Eye (tissue), 1 donor: Measurements from ENCODE around the gene GLB1L2.

Experiments used
- DNase-seq: peaks from one replicate; pipeline ENCODE4 v3.0.0-alpha.2; 2015

The GLB1L2 gene

GRCh38 chr11:134370526-134371435 is 39.0 kb downstream of the GLB1L2 start:
- no peak for DNase-seq

GRCh38 chr11:134371436-134372185 is 39.8 kb downstream of the GLB1L2 start:
- no peak for DNase-seq

GRCh38 chr11:134372536-134372935 is 40.7 kb downstream of the GLB1L2 start:
- no peak for DNase-seq

GRCh38 chr11:134372961-134373360 is 41.2 kb downstream of the GLB1L2 start:
- DNase-seq = no peak

- DNase-seq = no peak
Observed at GRCh38 chr11:134373591-134374052, 41.8 kb downstream of the GLB1L2 start.

- DNase-seq = no peak
Observed at GRCh38 chr11:134374171-134374570, 42.4 kb downstream of the GLB1L2 start.

GRCh38 chr11:134374891-134375550 is 43.2 kb downstream of the GLB1L2 start:
- no peak for DNase-seq

GRCh38 chr11:134376150-134376921 is 44.5 kb downstream of the GLB1L2 start:
- DNase-seq = no peak

GRCh38 chr11:134377876-134378275 is 46.1 kb downstream of the GLB1L2 start:
- DNase-seq = no peak

GRCh38 chr11:134379241-134379640 is 47.5 kb downstream of the GLB1L2 start:
- no peak for DNase-seq

GRCh38 chr11:134380229-134380628 is 48.4 kb downstream of the GLB1L2 start:
- DNase-seq = no peak

GRCh38 chr11:134380785-134381184 is 49.0 kb downstream of the GLB1L2 start:
- DNase-seq = no peak

GRCh38 chr11:134382257-134382656 is 50.5 kb downstream of the GLB1L2 start:
- DNase-seq = no peak

GRCh38 chr11:134382830-134383229 is 51.0 kb downstream of the GLB1L2 start:
- no peak for DNase-seq

GRCh38 chr11:134383576-134384221 is 51.9 kb downstream of the GLB1L2 start:
- no peak for DNase-seq

GRCh38 chr11:134384406-134384805 is 52.6 kb downstream of the GLB1L2 start:
- no peak for DNase-seq

- no peak for DNase-seq
Observed at GRCh38 chr11:134385171-134385570, 53.4 kb downstream of the GLB1L2 start.

GRCh38 chr11:134385774-134386565 is 54.2 kb downstream of the GLB1L2 start:
- peak; percentile 40 for DNase-seq

- no peak for DNase-seq
Observed at GRCh38 chr11:134386945-134387344, 55.2 kb downstream of the GLB1L2 start.

GRCh38 chr11:134387501-134387900 is 55.7 kb downstream of the GLB1L2 start:
- DNase-seq = no peak

- no peak for DNase-seq
Observed at GRCh38 chr11:134388590-134388989, 56.8 kb downstream of the GLB1L2 start.
